SJCRH30 (cell line): ENCODE results near the gene CDH4. TPM values are rescaled to one million over a fixed set of nuclear protein-coding genes. Genes with fewer than 3 reads are reported as not detected.
A peak's percentile ranks its signal among the peaks of the same experiment; 100 is the strongest.
"Not testable (repeated sequence)": the region's sequence is repeated elsewhere in the genome, so short reads cannot be mapped to it uniquely, and the experiment has no call there.

Experiments used
- DNase-seq, 2 experiments: peaks; one replicate each; pipeline ENCODE4 v3.0.0-alpha.2; 2015 to 2020
- H3K27ac ChIP-seq: fragments of 250-450 bp; sonication (Bioruptor Pico); 2 replicates; pipeline ENCODE4 v1.5.1; 2020; ENCODE audit warnings: mild to moderate bottlenecking, moderate library complexity
- H3K27me3 ChIP-seq: fragments of 250-450 bp; sonication (Bioruptor Pico); 2 replicates; pipeline ENCODE4 v1.5.1; 2020; ENCODE audit warnings: mild to moderate bottlenecking, moderate library complexity
- H3K36me3 ChIP-seq: fragments of 250-450 bp; sonication (Bioruptor Pico); 2 replicates; pipeline ENCODE4 v1.5.1; 2020; ENCODE audit warnings: mild to moderate bottlenecking, moderate library complexity
- H3K4me1 ChIP-seq: fragments of 250-450 bp; sonication (Bioruptor Pico); 2 replicates; pipeline ENCODE4 v1.5.1; 2020; ENCODE audit warnings: mild to moderate bottlenecking, moderate library complexity
- H3K4me3 ChIP-seq: fragments of 250-450 bp; sonication (Bioruptor Pico); 2 replicates; pipeline ENCODE4 v1.5.1; 2020; ENCODE audit warnings: mild to moderate bottlenecking, moderate library complexity
- H3K9me3 ChIP-seq: fragments of 250-450 bp; sonication (Bioruptor Pico); replicated peaks from 2 replicates; pipeline ENCODE4 v1.5.1; 2020; ENCODE audit warnings: mild to moderate bottlenecking, moderate library complexity
- total RNA-seq: library from RNA; depleted of rRNA; stranded (reverse); fragments of >200 nt; shearing (Covaris generic); gene quantifications from 2 replicates; pipeline ENCODE4 v1.2.3, GENCODE V29; 2014

CDH4 gene
- total RNA-seq, 1 experiment from 2014 or later = 0.06 TPM

- no peak for DNase-seq
- no peaks in the 10 kb centered on the region for H3K27me3 ChIP-seq
- no peaks in the 10 kb centered on the region; the same call in 1 of the 2 replicates for H3K9me3 ChIP-seq
- H3K4me1 ChIP-seq = no peaks in the 10 kb centered on the region
- H3K27ac ChIP-seq = no peak overlapping the region
- H3K4me3 ChIP-seq = no peak overlapping the region
- peaks cover 41% of the 10 kb centered on the region for H3K36me3 ChIP-seq
Measured at GRCh38 chr20:61974357-61974665, 722.2 kb downstream of the CDH4 start.

GRCh38 chr20:61975407-61976129 lies 723.5 kb downstream of the CDH4 start:
- H3K27ac ChIP-seq = no peak overlapping the region
- H3K36me3 ChIP-seq = peaks cover 41% of the 10 kb centered on the region
- H3K4me1 ChIP-seq = no peaks in the 10 kb centered on the region
- H3K27me3 ChIP-seq = no peaks in the 10 kb centered on the region
- no peaks in the 10 kb centered on the region; the same call in 1 of the 2 replicates for H3K9me3 ChIP-seq
- no peak overlapping the region for H3K4me3 ChIP-seq
- no peak for DNase-seq

- H3K4me1 ChIP-seq = no peaks in the 10 kb centered on the region
- no peak overlapping the region for H3K4me3 ChIP-seq
- DNase-seq = no peak
- H3K27me3 ChIP-seq = no peaks in the 10 kb centered on the region
- H3K36me3 ChIP-seq = peaks cover 41% of the 10 kb centered on the region
- H3K27ac ChIP-seq = no peak overlapping the region
- H3K9me3 ChIP-seq = no peaks in the 10 kb centered on the region; the same call in 1 of the 2 replicates
Measured at GRCh38 chr20:61976263-61976643, 724.2 kb downstream of the CDH4 start.

GRCh38 chr20:61976644-61977418 lies 724.8 kb downstream of the CDH4 start:
- H3K4me3 ChIP-seq = no peak overlapping the region
- H3K27me3 ChIP-seq = no peaks in the 10 kb centered on the region
- H3K4me1 ChIP-seq = no peaks in the 10 kb centered on the region
- no peaks in the 10 kb centered on the region; the same call in 1 of the 2 replicates for H3K9me3 ChIP-seq
- no peak overlapping the region for H3K27ac ChIP-seq
- peaks cover 38% of the 10 kb centered on the region for H3K36me3 ChIP-seq
- no peak for DNase-seq

- peaks cover 34% of the 10 kb centered on the region for H3K36me3 ChIP-seq
- H3K9me3 ChIP-seq = no peaks in the 10 kb centered on the region
- no peaks in the 10 kb centered on the region for H3K4me1 ChIP-seq
- no peaks in the 10 kb centered on the region for H3K27me3 ChIP-seq
- no peak overlapping the region for H3K4me3 ChIP-seq
- DNase-seq = no peak
- no peak overlapping the region for H3K27ac ChIP-seq
Measured at GRCh38 chr20:61977419-61977786, 725.3 kb downstream of the CDH4 start.

- H3K9me3 ChIP-seq = no peaks in the 10 kb centered on the region
- no peaks in the 10 kb centered on the region for H3K27me3 ChIP-seq
- peaks cover 23% of the 10 kb centered on the region; the same call in 1 of the 2 replicates for H3K36me3 ChIP-seq
- H3K27ac ChIP-seq = no peak overlapping the region
- DNase-seq = no peak
- no peaks in the 10 kb centered on the region for H3K4me1 ChIP-seq
- H3K4me3 ChIP-seq = no peak overlapping the region
Measured at GRCh38 chr20:61978491-61978890, 726.4 kb downstream of the CDH4 start.

GRCh38 chr20:61979090-61979489 lies 727.0 kb downstream of the CDH4 start:
- Histone ChIP-seq H3K4me3 (no peak overlapping the region), H3K27me3 (no peaks in the 10 kb centered on the region), H3K9me3 (no peaks in the 10 kb centered on the region), H3K27ac (no peak overlapping the region), H3K36me3 (peaks cover 17% of the 10 kb centered on the region; the same call in 1 of the 2 replicates), H3K4me1 (no peaks in the 10 kb centered on the region)
- no peak for DNase-seq

- Histone ChIP-seq H3K27me3 (no peaks in the 10 kb centered on the region), H3K4me3 (no peak overlapping the region), H3K36me3 (peaks cover 13% of the 10 kb centered on the region), H3K9me3 (no peaks in the 10 kb centered on the region), H3K27ac (no peak overlapping the region), H3K4me1 (no peaks in the 10 kb centered on the region)
- no peak for DNase-seq
Measured at GRCh38 chr20:61979701-61980635, 727.9 kb downstream of the CDH4 start.

GRCh38 chr20:61980647-61981583 lies 728.9 kb downstream of the CDH4 start:
- no peak overlapping the region for H3K4me3 ChIP-seq
- no peaks in the 10 kb centered on the region for H3K27me3 ChIP-seq
- DNase-seq = peak in 1 of 2 experiments; percentile 59
- no peak overlapping the region for H3K27ac ChIP-seq
- peaks cover 16% of the 10 kb centered on the region for H3K36me3 ChIP-seq
- H3K4me1 ChIP-seq = no peaks in the 10 kb centered on the region
- H3K9me3 ChIP-seq = no peaks in the 10 kb centered on the region

- H3K36me3 ChIP-seq = peaks cover 12% of the 10 kb centered on the region
- H3K4me1 ChIP-seq, H3K4me3 ChIP-seq, DNase-seq, H3K27me3 ChIP-seq, H3K27ac ChIP-seq, H3K9me3 ChIP-seq: not testable (repeated sequence)
Measured at GRCh38 chr20:61981691-61982090, 729.6 kb downstream of the CDH4 start.

GRCh38 chr20:61982191-61982950 lies 730.3 kb downstream of the CDH4 start:
- no peaks in the 10 kb centered on the region for H3K27me3 ChIP-seq
- H3K36me3 ChIP-seq = peaks cover 14% of the 10 kb centered on the region
- H3K4me3 ChIP-seq = no peak overlapping the region
- H3K4me1 ChIP-seq = no peaks in the 10 kb centered on the region
- no peak for DNase-seq
- H3K27ac ChIP-seq = no peak overlapping the region
- no peaks in the 10 kb centered on the region for H3K9me3 ChIP-seq

- H3K27me3 ChIP-seq = no peaks in the 10 kb centered on the region
- no peak overlapping the region for H3K27ac ChIP-seq
- no peak overlapping the region for H3K4me3 ChIP-seq
- H3K4me1 ChIP-seq = no peaks in the 10 kb centered on the region
- DNase-seq = no peak
- peaks cover 14% of the 10 kb centered on the region for H3K36me3 ChIP-seq
- no peaks in the 10 kb centered on the region for H3K9me3 ChIP-seq
Measured at GRCh38 chr20:61982951-61983315, 730.9 kb downstream of the CDH4 start.

GRCh38 chr20:61983965-61984364 lies 731.9 kb downstream of the CDH4 start:
- H3K9me3 ChIP-seq = no peaks in the 10 kb centered on the region
- H3K36me3 ChIP-seq = peaks cover 15% of the 10 kb centered on the region
- H3K4me3 ChIP-seq = no peak overlapping the region
- H3K27me3 ChIP-seq = no peaks in the 10 kb centered on the region
- H3K4me1 ChIP-seq = no peaks in the 10 kb centered on the region
- no peak for DNase-seq
- H3K27ac ChIP-seq = no peak overlapping the region
